ENCODE measurements around the gene LRCH2. TPM values are rescaled to one million over a fixed set of nuclear protein-coding genes. Genes with fewer than 3 reads are reported as not detected.

The LRCH2 gene
- total RNA-seq, 1 experiment from 2014 or later = 2.8 TPM

- no peak for DNase-seq (ENCODE audit: low spot score)
These were observed 166.1 kb downstream of the LRCH2 start for GRCh38 chrX:115067812-115068211.

- no peak for DNase-seq (ENCODE audit: low spot score)
These were observed 168.6 kb downstream of the LRCH2 start for GRCh38 chrX:115065304-115065703.

Other genes with a start within 250 kb of the LRCH2 start
- gene IL13RA2, start 216.5 kb downstream of the LRCH2 start, total RNA-seq (2014; rRNA removed; shearing (Covaris generic)) = 65.4 and 92.5 TPM in 2 replicates
- not detected in 2 replicates for gene RBMXL3, start 44.7 kb downstream of the LRCH2 start, total RNA-seq (2014; rRNA removed; shearing (Covaris generic))
- gene LUZP4, start 55.6 kb upstream of the LRCH2 start, total RNA-seq (2014; rRNA removed; shearing (Covaris generic)) = not detected in 2 replicates

Measured in A172 (cell line).